ENCODE measurements around the gene ZMYND11. TPM values are rescaled to one million over a fixed set of nuclear protein-coding genes. Genes with fewer than 3 reads are reported as not detected.
A peak's percentile ranks its signal among the peaks of the same experiment; 100 is the strongest.

Gene ZMYND11
- polyA plus RNA-seq, 1 donor (not counting 4 experiments of a cell fraction or from before 2014, with no cell fraction given): 36.1 TPM

- no peaks in the 10 kb centered on the region for H3K79me2 ChIP-seq (ENCODE audit: control insufficient read depth, insufficient read depth, low read length)
- FAIRE-seq: no peak
- H3K9ac ChIP-seq (ENCODE audit: control insufficient read depth, extremely low read depth, insufficient read depth, low read length): no peak overlapping the region
- no peaks in the 10 kb centered on the region for H3K9me1 ChIP-seq (ENCODE audit: control insufficient read depth, extremely low read depth, insufficient read depth, low read length)
- TF ChIP-seq EZH2 (IDR thresholded peaks at IDR 0.05; ENCODE audit: low read length): no peak
- TF ChIP-seq CTCF (optimal IDR thresholded peaks at IDR 0.05 in 1 of 3, IDR thresholded peaks at IDR 0.05 in 1 of 3, conservative IDR thresholded peaks at IDR 0.05 in 1 of 3; ENCODE audit: extremely low read depth in 1 of 3, insufficient read depth in 2 of 3, low read length in 3 of 3): no peak
- peaks cover 4% of the 10 kb centered on the region for H3K4me1 ChIP-seq (ENCODE audit: control insufficient read depth, extremely low read depth, insufficient read depth, low read length)
- no peaks in the 10 kb centered on the region for H3K27me3 ChIP-seq (ENCODE audit: control insufficient read depth, extremely low read depth, insufficient read depth, low read length)
- no peak overlapping the region for H3K4me3 ChIP-seq (ENCODE audit: control insufficient read depth in 2 of 3, extremely low read depth in 1 of 3, insufficient read depth in 2 of 3, low read depth in 1 of 3, low read length in 3 of 3)
- dilution Hi-C loops (cut with MboI; ENCODE audit: extremely low pct_ligation_motif_present, low sequenced_read_pairs): no loop called here
- no peaks in the 10 kb centered on the region for H3K9me3 ChIP-seq (ENCODE audit: control insufficient read depth, low read depth, low read length)
- no peaks in the 10 kb centered on the region for H3K36me3 ChIP-seq (ENCODE audit: control insufficient read depth in 2 of 2, extremely low read depth in 1 of 2, insufficient read depth in 2 of 2, low read length in 2 of 2)
- DNase-seq (ENCODE audit: low read depth, low spot score): no peak
- peak overlapping the region; percentile 30 for H2AFZ ChIP-seq (ENCODE audit: control insufficient read depth, low read length)
- no peaks in the 10 kb centered on the region for H4K20me1 ChIP-seq (ENCODE audit: control insufficient read depth, extremely low read depth, insufficient read depth, low read length)
- no peak overlapping the region for H3K4me2 ChIP-seq (ENCODE audit: control insufficient read depth, extremely low read depth, insufficient read depth, low read depth, low read length)
- H3K27ac ChIP-seq (ENCODE audit: control insufficient read depth, insufficient read depth, low read length): no peak overlapping the region
Measured at GRCh38 chr10:87177-88080, 47.8 kb upstream of the ZMYND11 start.

- Histone ChIP-seq H3K9me3 (ENCODE audit: control insufficient read depth, low read depth, low read length) (no peaks in the 10 kb centered on the region), H4K20me1 (ENCODE audit: control insufficient read depth, extremely low read depth, insufficient read depth, low read length) (no peaks in the 10 kb centered on the region), H3K79me2 (ENCODE audit: control insufficient read depth, insufficient read depth, low read length) (no peaks in the 10 kb centered on the region), H3K4me2 (ENCODE audit: control insufficient read depth, extremely low read depth, insufficient read depth, low read depth, low read length) (no peak overlapping the region), H2AFZ (ENCODE audit: control insufficient read depth, low read length) (no peak overlapping the region), H3K27ac (ENCODE audit: control insufficient read depth, insufficient read depth, low read length) (no peak overlapping the region), H3K9me1 (ENCODE audit: control insufficient read depth, extremely low read depth, insufficient read depth, low read length) (no peaks in the 10 kb centered on the region), H3K9ac (ENCODE audit: control insufficient read depth, extremely low read depth, insufficient read depth, low read length) (no peak overlapping the region), H3K4me3 (ENCODE audit: control insufficient read depth in 2 of 3, extremely low read depth in 1 of 3, insufficient read depth in 2 of 3, low read depth in 1 of 3, low read length in 3 of 3) (no peak overlapping the region), H3K4me1 (ENCODE audit: control insufficient read depth, extremely low read depth, insufficient read depth, low read length) (peaks cover 11% of the 10 kb centered on the region), H3K36me3 (ENCODE audit: control insufficient read depth in 2 of 2, extremely low read depth in 1 of 2, insufficient read depth in 2 of 2, low read length in 2 of 2) (no peaks in the 10 kb centered on the region), H3K27me3 (ENCODE audit: control insufficient read depth, extremely low read depth, insufficient read depth, low read length) (no peaks in the 10 kb centered on the region)
- dilution Hi-C loops (cut with MboI; ENCODE audit: extremely low pct_ligation_motif_present, low sequenced_read_pairs): no loop called here
- no peak for FAIRE-seq
- TF ChIP-seq CTCF (optimal IDR thresholded peaks at IDR 0.05 in 1 of 3, IDR thresholded peaks at IDR 0.05 in 1 of 3, conservative IDR thresholded peaks at IDR 0.05 in 1 of 3; ENCODE audit: extremely low read depth in 1 of 3, insufficient read depth in 2 of 3, low read length in 3 of 3): no peak
- TF ChIP-seq EZH2 (IDR thresholded peaks at IDR 0.05; ENCODE audit: low read length): no peak
- DNase-seq (ENCODE audit: low read depth, low spot score): no peak
Measured at GRCh38 chr10:88253-88652, 47.0 kb upstream of the ZMYND11 start.

Data from keratinocyte (primary cell).